GM12872 (cell line): Measurements from ENCODE around the gene PEX26.

Experiments
- CTCF ChIP-seq: IDR thresholded peaks from 3 replicates; pipeline ENCODE4 v1.5.1; 2011; ENCODE audit warnings: low read depth, mild to moderate bottlenecking, low read length, moderate library complexity; ENCODE audit not compliant: insufficient read depth

PEX26 gene

GRCh38 chr22:18104566-18104965 lies 26.8 kb downstream of the PEX26 start:
- TF ChIP-seq CTCF = no peak

- no peak for TF ChIP-seq CTCF
Observed at GRCh38 chr22:18108187-18108586, 30.4 kb downstream of the PEX26 start.

GRCh38 chr22:18109410-18110193 lies 31.8 kb downstream of the PEX26 start:
- TF ChIP-seq CTCF = no peak

- TF ChIP-seq CTCF = no peak
Observed at GRCh38 chr22:18110194-18110953, 32.6 kb downstream of the PEX26 start, which contains the start of gene TUBA8. TSS of gene TUBA8 (plus strand) at chr22:18110809. CDS start at chr22:18110866, 57 bp downstream.

GRCh38 chr22:18110954-18111758 lies 33.4 kb downstream of the PEX26 start:
- no peak for TF ChIP-seq CTCF

- no peak for TF ChIP-seq CTCF
Observed at GRCh38 chr22:18111759-18112330, 34.1 kb downstream of the PEX26 start.

- TF ChIP-seq CTCF = no peak
Observed at GRCh38 chr22:18112440-18112839, 34.6 kb downstream of the PEX26 start.
